Measurements from ENCODE around the gene MATN4. TPM values are rescaled to one million over a fixed set of nuclear protein-coding genes. Genes with fewer than 3 reads are reported as not detected.

Gene MATN4
- total RNA-seq, 4 donors from 2014 or later, result 0.19 to 0.24 TPM; not detected in 2

- ATAC-seq (ENCODE audit: low FRiP score), result no peak
- TF ChIP-seq CTCF (IDR thresholded peaks at IDR 0.05), result no peak
- DNase-seq (ENCODE audit: low spot score), result no peak
Measured at GRCh38 chr20:45318386-45318939, 10.4 kb upstream of the MATN4 start.

DNA sequence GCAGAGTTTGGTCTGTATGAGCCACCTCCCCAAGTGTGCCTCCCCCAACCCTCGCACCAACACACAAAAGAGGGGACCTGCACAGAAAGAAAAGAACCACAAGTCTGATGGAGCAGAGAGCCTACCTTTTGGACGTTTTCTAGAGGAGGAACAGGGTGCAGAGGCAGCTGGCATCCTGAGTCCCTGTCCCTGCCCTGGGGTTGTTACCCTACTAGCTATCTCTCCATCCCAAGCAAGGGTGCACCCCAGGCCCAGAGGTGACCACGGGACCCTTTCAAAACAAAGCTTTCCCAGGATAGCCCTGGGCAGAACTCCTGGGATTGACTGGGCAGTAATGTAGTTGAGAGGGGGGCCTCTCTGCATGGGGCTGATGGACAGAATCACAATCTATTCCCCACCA is 9.7 kb upstream of the MATN4 start:
- no peak for ATAC-seq (ENCODE audit: low FRiP score)
- no peak for TF ChIP-seq CTCF (IDR thresholded peaks at IDR 0.05)
- DNase-seq (ENCODE audit: low spot score), result no peak

- ATAC-seq (ENCODE audit: low FRiP score) (no peak), DNase-seq (ENCODE audit: low spot score) (no peak)
- no peak for TF ChIP-seq CTCF (IDR thresholded peaks at IDR 0.05)
Measured at GRCh38 chr20:45316150-45317080, 8.3 kb upstream of the MATN4 start.

- DNase-seq (ENCODE audit: low spot score) (no peak), ATAC-seq (ENCODE audit: low FRiP score) (no peak)
Measured at GRCh38 chr20:45315672-45316071, 7.6 kb upstream of the MATN4 start.

GRCh38 chr20:45313943-45314342 is 5.8 kb upstream of the MATN4 start:
- DNase-seq (ENCODE audit: low spot score) (no peak), ATAC-seq (ENCODE audit: low FRiP score) (no peak)
- TF ChIP-seq CTCF (IDR thresholded peaks at IDR 0.05), result no peak

More at GRCh38 chr20:45315672-45316071, 7.6 kb upstream of the MATN4 start:
- TF ChIP-seq CTCF (IDR thresholded peaks at IDR 0.05), result no peak

DNA sequence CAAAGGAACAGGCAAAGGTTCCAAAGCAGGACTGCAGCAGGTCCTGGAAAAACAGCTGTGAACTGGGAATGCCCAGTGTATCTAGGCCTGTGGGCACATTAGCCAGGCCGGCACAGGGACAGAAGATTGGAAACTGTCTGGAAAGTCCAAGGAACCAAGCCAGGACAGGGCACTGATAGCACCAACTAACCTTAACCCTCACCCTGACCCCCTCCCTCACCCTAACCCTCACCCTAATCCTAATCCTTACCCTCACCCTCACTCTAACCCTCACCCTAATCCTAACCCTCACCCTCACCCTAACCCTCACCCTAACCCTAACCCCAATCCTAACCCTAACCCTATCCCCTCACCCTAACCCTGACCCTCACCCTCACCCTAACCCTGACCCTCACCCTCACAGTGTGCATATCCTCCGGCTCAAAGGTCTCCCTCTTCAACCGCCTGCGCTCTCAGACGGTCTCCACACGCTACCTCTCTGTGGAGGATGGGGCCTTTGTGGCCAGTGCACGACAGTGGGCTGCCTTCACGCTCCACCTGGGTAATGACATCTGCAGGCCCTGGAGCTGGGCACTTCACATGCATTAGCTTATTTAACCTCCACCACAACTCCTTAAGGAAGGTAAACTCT is 5.1 kb upstream of the MATN4 start:
- TF ChIP-seq CTCF (IDR thresholded peaks at IDR 0.05), result no peak
- ATAC-seq (ENCODE audit: low FRiP score) (no peak), DNase-seq (ENCODE audit: low spot score) (no peak)
